ENCODE measurements around the gene PEX11A. TPM values are rescaled to one million over a fixed set of nuclear protein-coding genes. Genes with fewer than 3 reads are reported as not detected.

PEX11A gene
- polyA plus RNA-seq, 1 donor: 15.0 TPM

- no peaks in the 10 kb centered on the region for H3K36me3 ChIP-seq (ENCODE audit: control insufficient read depth, insufficient read depth, low read length)
- no peak overlapping the region for H3K27ac ChIP-seq (ENCODE audit: low read length)
- H3K27me3 ChIP-seq (ENCODE audit: control insufficient read depth, insufficient read depth, low read length): peaks cover 4% of the 10 kb centered on the region
- WGBS (ENCODE audit: insufficient coverage, low lambda C conversion rate): 100% methylated on average over 1 of the region's 3 CpGs
- no peak overlapping the region for H3K4me3 ChIP-seq (ENCODE audit: low read length)
- no peak for DNase-seq
- H3K9me3 ChIP-seq (ENCODE audit: control insufficient read depth, low read depth, low read length): peaks cover 5% of the 10 kb centered on the region
- peaks cover 9% of the 10 kb centered on the region for H3K4me1 ChIP-seq (ENCODE audit: control insufficient read depth, insufficient read depth, low read length)
Measured at GRCh38 chr15:89668171-89668570, 22.4 kb downstream of the PEX11A start.

GRCh38 chr15:89667706-89667960 is 22.9 kb downstream of the PEX11A start:
- Histone ChIP-seq H3K27ac (ENCODE audit: low read length) (no peak overlapping the region), H3K27me3 (ENCODE audit: control insufficient read depth, insufficient read depth, low read length) (peaks cover 4% of the 10 kb centered on the region), H3K4me3 (ENCODE audit: low read length) (no peak overlapping the region), H3K4me1 (ENCODE audit: control insufficient read depth, insufficient read depth, low read length) (peaks cover 9% of the 10 kb centered on the region), H3K36me3 (ENCODE audit: control insufficient read depth, insufficient read depth, low read length) (no peaks in the 10 kb centered on the region), H3K9me3 (ENCODE audit: control insufficient read depth, low read depth, low read length) (peaks cover 3% of the 10 kb centered on the region)
- DNase-seq: no peak
- WGBS (ENCODE audit: insufficient coverage, low lambda C conversion rate): no CpG with 5 or more reads among the region's 7 CpGs

GRCh38 chr15:89666858-89667705 is 23.5 kb downstream of the PEX11A start:
- Histone ChIP-seq H3K27me3 (ENCODE audit: control insufficient read depth, insufficient read depth, low read length) (peaks cover 4% of the 10 kb centered on the region), H3K4me3 (ENCODE audit: low read length) (no peak overlapping the region), H3K36me3 (ENCODE audit: control insufficient read depth, insufficient read depth, low read length) (no peaks in the 10 kb centered on the region), H3K4me1 (ENCODE audit: control insufficient read depth, insufficient read depth, low read length) (peaks cover 9% of the 10 kb centered on the region), H3K27ac (ENCODE audit: low read length) (no peak overlapping the region), H3K9me3 (ENCODE audit: control insufficient read depth, low read depth, low read length) (peaks cover 3% of the 10 kb centered on the region)
- no peak for DNase-seq
- WGBS (ENCODE audit: insufficient coverage, low lambda C conversion rate): no CpG with 5 or more reads among the region's 13 CpGs

- Histone ChIP-seq H3K27ac (ENCODE audit: low read length) (no peak overlapping the region), H3K27me3 (ENCODE audit: control insufficient read depth, insufficient read depth, low read length) (peaks cover 4% of the 10 kb centered on the region), H3K4me3 (ENCODE audit: low read length) (no peak overlapping the region), H3K4me1 (ENCODE audit: control insufficient read depth, insufficient read depth, low read length) (peaks cover 8% of the 10 kb centered on the region), H3K9me3 (ENCODE audit: control insufficient read depth, low read depth, low read length) (peaks cover 3% of the 10 kb centered on the region), H3K36me3 (ENCODE audit: control insufficient read depth, insufficient read depth, low read length) (no peaks in the 10 kb centered on the region)
- WGBS (ENCODE audit: insufficient coverage, low lambda C conversion rate): no CpG with 5 or more reads among the region's 8 CpGs
- DNase-seq: peak in 1 of 2 donors; percentile 22
Measured at GRCh38 chr15:89666184-89666857, 24.2 kb downstream of the PEX11A start.

- peak overlapping the region; percentile 41 for H3K27ac ChIP-seq (ENCODE audit: low read length)
- H3K4me1 ChIP-seq (ENCODE audit: control insufficient read depth, insufficient read depth, low read length): peaks cover 3% of the 10 kb centered on the region
- no peaks in the 10 kb centered on the region for H3K36me3 ChIP-seq (ENCODE audit: control insufficient read depth, insufficient read depth, low read length)
- peak overlapping the region; percentile 45 for H3K4me3 ChIP-seq (ENCODE audit: low read length)
- peaks cover 3% of the 10 kb centered on the region for H3K9me3 ChIP-seq (ENCODE audit: control insufficient read depth, low read depth, low read length)
- peaks cover 5% of the 10 kb centered on the region for H3K27me3 ChIP-seq (ENCODE audit: control insufficient read depth, insufficient read depth, low read length)
- DNase-seq: peak; percentile 50 to 69
- no CpG with 5 or more reads among the region's 72 CpGs for WGBS (ENCODE audit: insufficient coverage, low lambda C conversion rate)
Measured at GRCh38 chr15:89665449-89666181, 24.9 kb downstream of the PEX11A start.

- no peaks in the 10 kb centered on the region for H3K36me3 ChIP-seq (ENCODE audit: control insufficient read depth, insufficient read depth, low read length)
- no peaks in the 10 kb centered on the region for H3K4me1 ChIP-seq (ENCODE audit: control insufficient read depth, insufficient read depth, low read length)
- H3K27ac ChIP-seq (ENCODE audit: low read length): no peak overlapping the region
- peak overlapping the region; percentile 45 for H3K4me3 ChIP-seq (ENCODE audit: low read length)
- no peak for DNase-seq
- peaks cover 3% of the 10 kb centered on the region for H3K9me3 ChIP-seq (ENCODE audit: control insufficient read depth, low read depth, low read length)
- 93% methylated on average over 3 of the region's 13 CpGs for WGBS (ENCODE audit: insufficient coverage, low lambda C conversion rate)
- H3K27me3 ChIP-seq (ENCODE audit: control insufficient read depth, insufficient read depth, low read length): peaks cover 13% of the 10 kb centered on the region
Measured at GRCh38 chr15:89664441-89665350, 25.9 kb downstream of the PEX11A start.

GRCh38 chr15:89662893-89663626 is 27.5 kb downstream of the PEX11A start:
- WGBS (ENCODE audit: insufficient coverage, low lambda C conversion rate): no CpG with 5 or more reads among the region's 11 CpGs
- peak in 1 of 2 donors; percentile 32 for DNase-seq
- Histone ChIP-seq H3K9me3 (ENCODE audit: control insufficient read depth, low read depth, low read length) (peaks cover 3% of the 10 kb centered on the region), H3K27me3 (ENCODE audit: control insufficient read depth, insufficient read depth, low read length) (peaks cover 13% of the 10 kb centered on the region), H3K4me3 (ENCODE audit: low read length) (no peak overlapping the region), H3K27ac (ENCODE audit: low read length) (no peak overlapping the region), H3K36me3 (ENCODE audit: control insufficient read depth, insufficient read depth, low read length) (no peaks in the 10 kb centered on the region), H3K4me1 (ENCODE audit: control insufficient read depth, insufficient read depth, low read length) (no peaks in the 10 kb centered on the region)

GRCh38 chr15:89660556-89660955 is 30.0 kb downstream of the PEX11A start:
- H3K27me3 ChIP-seq (ENCODE audit: control insufficient read depth, insufficient read depth, low read length): peaks cover 20% of the 10 kb centered on the region
- no peaks in the 10 kb centered on the region for H3K4me1 ChIP-seq (ENCODE audit: control insufficient read depth, insufficient read depth, low read length)
- no peaks in the 10 kb centered on the region for H3K36me3 ChIP-seq (ENCODE audit: control insufficient read depth, insufficient read depth, low read length)
- H3K4me3 ChIP-seq (ENCODE audit: low read length): no peak overlapping the region
- no peak overlapping the region for H3K27ac ChIP-seq (ENCODE audit: low read length)
- no peak for DNase-seq
- WGBS (ENCODE audit: insufficient coverage, low lambda C conversion rate): 80% methylated on average over 1 of the region's 2 CpGs
- no peaks in the 10 kb centered on the region for H3K9me3 ChIP-seq (ENCODE audit: control insufficient read depth, low read depth, low read length)

GRCh38 chr15:89659295-89659694 is 31.3 kb downstream of the PEX11A start:
- H3K27me3 ChIP-seq (ENCODE audit: control insufficient read depth, insufficient read depth, low read length): peaks cover 28% of the 10 kb centered on the region
- no peak overlapping the region for H3K27ac ChIP-seq (ENCODE audit: low read length)
- no peak for DNase-seq
- H3K9me3 ChIP-seq (ENCODE audit: control insufficient read depth, low read depth, low read length): no peaks in the 10 kb centered on the region
- 100% methylated on average over 1 of the region's 2 CpGs for WGBS (ENCODE audit: insufficient coverage, low lambda C conversion rate)
- no peak overlapping the region for H3K4me3 ChIP-seq (ENCODE audit: low read length)
- H3K36me3 ChIP-seq (ENCODE audit: control insufficient read depth, insufficient read depth, low read length): no peaks in the 10 kb centered on the region
- H3K4me1 ChIP-seq (ENCODE audit: control insufficient read depth, insufficient read depth, low read length): peaks cover 4% of the 10 kb centered on the region
